Activated CD4-positive, alpha-beta T cell treated with anti-CD3 and anti-CD28 coated beads for 36 hours (primary cell): ENCODE measurements around the gene SHISA5. TPM values are rescaled to one million over a fixed set of nuclear protein-coding genes. Genes with fewer than 3 reads are reported as not detected.

Experiments
- ATAC-seq: fragments of 200-7000 bp; cut with Tn5 transposase; one replicate; pipeline ENCODE4 v1.10.0; 2021; ENCODE audit warnings: mild to moderate bottlenecking, moderate library complexity
- CTCF ChIA-PET: fragments of 350-600 bp; sonication (Branson Sonifier 250); formaldehyde crosslinking; loops from one replicate; lab custom pipeline; 2021; ENCODE audit warnings: antibody characterized with exemption; lab: Charles Lee
- POLR2A ChIA-PET: fragments of 350-600 bp; sonication (Branson Sonifier 250); formaldehyde crosslinking; loops from one replicate; lab custom pipeline; 2021; ENCODE audit warnings: antibody characterized with exemption, inconsistent platforms; lab: Charles Lee
- DNase-seq: peaks from one replicate; pipeline ENCODE4 v3.0.0-alpha.2; 2020
- H3K27ac Mint-ChIP-seq: one replicate; pipeline ENCODE4 v1.8.0; 2021; ENCODE audit warnings: mixed read lengths
- H3K27me3 Mint-ChIP-seq: one replicate; pipeline ENCODE4 v1.8.0; 2021; ENCODE audit warnings: mixed read lengths
- H3K36me3 Mint-ChIP-seq: one replicate; pipeline ENCODE4 v1.8.0; 2021; ENCODE audit warnings: low read depth, mixed read lengths
- H3K4me1 Mint-ChIP-seq: one replicate; pipeline ENCODE4 v1.8.0; 2021; ENCODE audit warnings: mixed read lengths
- H3K4me3 Mint-ChIP-seq: one replicate; pipeline ENCODE4 v1.8.0; 2021; ENCODE audit warnings: mild to moderate bottlenecking, moderate library complexity, mixed read lengths
- H3K9me3 Mint-ChIP-seq: one replicate; pipeline ENCODE4 v1.8.0; 2021; ENCODE audit warnings: low read depth, mixed read lengths
- intact Hi-C, 2 experiments: fragments of 100-400 bp; cut with DNase I in 1 of 2; cut with micrococcal nuclease in 1 of 2; formaldehyde crosslinking; loops; one replicate each; pipeline versions ENCODE4 v1.14.2 to v1.15.1; 2022 to 2024; cut with DNase I, micrococcal nuclease
- total RNA-seq, 2 experiments: library from RNA; stranded (reverse); gene quantifications; one replicate each; pipeline ENCODE4 v1.2.3, GENCODE V29; 2021

Gene SHISA5
- total RNA-seq, 2 experiments from 2014 or later: 52.9 to 68.8 TPM

GRCh38 chr3:48425281-48425812, 78.6 kb downstream of the SHISA5 start:
- ATAC-seq (no peak), DNase-seq (no peak)
- intact Hi-C loops: no loop called here
- CTCF ChIA-PET: no interaction called here
- H3K9me3 Mint-ChIP-seq: no peaks in the 10 kb centered on the region
- peaks cover 5% of the 10 kb centered on the region for H3K27me3 Mint-ChIP-seq
- POLR2A ChIA-PET: no interaction called here
- no peak overlapping the region for H3K4me3 Mint-ChIP-seq
- no peaks in the 10 kb centered on the region for H3K36me3 Mint-ChIP-seq
- H3K27ac Mint-ChIP-seq: no peak overlapping the region
- no peaks in the 10 kb centered on the region for H3K4me1 Mint-ChIP-seq

GRCh38 chr3:48423883-48424695, 79.9 kb downstream of the SHISA5 start:
- Mint-ChIP-seq H3K27ac (no peak overlapping the region), H3K4me1 (no peaks in the 10 kb centered on the region), H3K9me3 (no peaks in the 10 kb centered on the region), H3K4me3 (no peak overlapping the region), H3K27me3 (peaks cover 5% of the 10 kb centered on the region), H3K36me3 (no peaks in the 10 kb centered on the region)
- DNase-seq: no peak
- ATAC-seq: no peak
- POLR2A ChIA-PET: interaction anchor here (1.1 kb wide), 1 partner anchor 16 kb away, joined by 3 read pairs; no protein-coding TSS in a partner anchor
- CTCF ChIA-PET: interaction anchor here (0.6 to 3.1 kb wide), 5 partner anchors 12 to 570 kb away, joined by 3 to 17 read pairs (median 3); partner anchors contain the start of gene ATRIP
- intact Hi-C loops: no loop called here

- DNase-seq: no peak
- H3K27ac Mint-ChIP-seq: no peak overlapping the region
- POLR2A ChIA-PET: interaction anchor here (1.1 kb wide), 1 partner anchor 16 kb away, joined by 3 read pairs; no protein-coding TSS in a partner anchor
These were observed 80.6 kb downstream of the SHISA5 start for GRCh38 chr3:48423241-48423882.

GRCh38 chr3:48422681-48423080, 81.3 kb downstream of the SHISA5 start:
- Mint-ChIP-seq H3K27me3 (no peaks in the 10 kb centered on the region), H3K36me3 (no peaks in the 10 kb centered on the region), H3K4me3 (no peak overlapping the region), H3K9me3 (no peaks in the 10 kb centered on the region), H3K4me1 (no peaks in the 10 kb centered on the region), H3K27ac (no peak overlapping the region)
- CTCF ChIA-PET: interaction anchor here (0.8 to 3.1 kb wide), 3 partner anchors 11 to 22 kb away, joined by 3 to 17 read pairs (median 4); no protein-coding TSS in a partner anchor
- intact Hi-C loops: no loop called here
- POLR2A ChIA-PET: interaction anchor here (0.5 to 1.1 kb wide), 2 partner anchors 17 to 292 kb away, joined by 3 read pairs; no protein-coding TSS in a partner anchor
- DNase-seq: no peak
- ATAC-seq: no peak

More at GRCh38 chr3:48423241-48423882, 80.6 kb downstream of the SHISA5 start:
- no peaks in the 10 kb centered on the region for H3K9me3 Mint-ChIP-seq
- ATAC-seq: no peak
- intact Hi-C loops: no loop called here
- no peaks in the 10 kb centered on the region for H3K36me3 Mint-ChIP-seq
- no peaks in the 10 kb centered on the region for H3K4me1 Mint-ChIP-seq
- no peak overlapping the region for H3K4me3 Mint-ChIP-seq
- peaks cover 5% of the 10 kb centered on the region for H3K27me3 Mint-ChIP-seq
- CTCF ChIA-PET: interaction anchor here (0.6 to 3.1 kb wide), 6 partner anchors 10 to 571 kb away, joined by 3 to 17 read pairs (median 3); partner anchors contain the start of gene ATRIP

- no peak overlapping the region for H3K27ac Mint-ChIP-seq
- DNase-seq (no peak), ATAC-seq (no peak)
- no peaks in the 10 kb centered on the region for H3K36me3 Mint-ChIP-seq
- no peaks in the 10 kb centered on the region for H3K4me1 Mint-ChIP-seq
- ChIA-PET POLR2A (interaction anchor here (0.5 kb wide), 1 partner anchor 292 kb away, joined by 3 read pairs; no protein-coding TSS in a partner anchor), CTCF (interaction anchor here (0.8 to 3.1 kb wide), 2 partner anchors 14 to 22 kb away, joined by 3 to 17 read pairs; no protein-coding TSS in a partner anchor)
- no peaks in the 10 kb centered on the region for H3K9me3 Mint-ChIP-seq
- intact Hi-C loops: no loop called here
- H3K27me3 Mint-ChIP-seq: no peaks in the 10 kb centered on the region
- H3K4me3 Mint-ChIP-seq: no peak overlapping the region
These were observed 81.7 kb downstream of the SHISA5 start for GRCh38 chr3:48422272-48422671.

- H3K36me3 Mint-ChIP-seq: no peaks in the 10 kb centered on the region
- H3K9me3 Mint-ChIP-seq: no peaks in the 10 kb centered on the region
- intact Hi-C loops: no loop called here
- ATAC-seq (no peak), DNase-seq (no peak)
- H3K27ac Mint-ChIP-seq: no peak overlapping the region
- no peak overlapping the region for H3K4me3 Mint-ChIP-seq
- no peaks in the 10 kb centered on the region for H3K27me3 Mint-ChIP-seq
- CTCF ChIA-PET: no interaction called here
- POLR2A ChIA-PET: no interaction called here
- no peaks in the 10 kb centered on the region for H3K4me1 Mint-ChIP-seq
These were observed 83.4 kb downstream of the SHISA5 start for GRCh38 chr3:48420561-48420960.

- no peak overlapping the region for H3K27ac Mint-ChIP-seq
- no peaks in the 10 kb centered on the region for H3K4me1 Mint-ChIP-seq
- no peak overlapping the region for H3K4me3 Mint-ChIP-seq
- H3K27me3 Mint-ChIP-seq: no peaks in the 10 kb centered on the region
- no peaks in the 10 kb centered on the region for H3K36me3 Mint-ChIP-seq
- no peak for ATAC-seq
- intact Hi-C loops: no loop called here
- no peak for DNase-seq
- ChIA-PET POLR2A (interaction anchor here (0.6 kb wide), 1 partner anchor 19 kb away, joined by 3 read pairs; no protein-coding TSS in a partner anchor), CTCF (interaction anchor here (0.6 kb wide), 1 partner anchor 67 kb away, joined by 3 read pairs; no protein-coding TSS in a partner anchor)
- H3K9me3 Mint-ChIP-seq: no peaks in the 10 kb centered on the region
These were observed 84.4 kb downstream of the SHISA5 start for GRCh38 chr3:48419597-48419996.

GRCh38 chr3:48419149-48419548, 84.8 kb downstream of the SHISA5 start:
- CTCF ChIA-PET: interaction anchor here (0.6 kb wide), 1 partner anchor 67 kb away, joined by 3 read pairs; no protein-coding TSS in a partner anchor
- no peak for ATAC-seq
- Mint-ChIP-seq H3K4me3 (no peak overlapping the region), H3K27me3 (no peaks in the 10 kb centered on the region), H3K9me3 (no peaks in the 10 kb centered on the region), H3K27ac (no peak overlapping the region), H3K4me1 (no peaks in the 10 kb centered on the region), H3K36me3 (no peaks in the 10 kb centered on the region)
- intact Hi-C loops: no loop called here
- POLR2A ChIA-PET: interaction anchor here (0.6 kb wide), 1 partner anchor 18 kb away, joined by 3 read pairs; no protein-coding TSS in a partner anchor
- DNase-seq: no peak

GRCh38 chr3:48418651-48419050, 85.3 kb downstream of the SHISA5 start:
- DNase-seq (no peak), ATAC-seq (no peak)
- Mint-ChIP-seq H3K9me3 (no peaks in the 10 kb centered on the region), H3K4me3 (no peak overlapping the region), H3K4me1 (no peaks in the 10 kb centered on the region), H3K36me3 (no peaks in the 10 kb centered on the region), H3K27me3 (no peaks in the 10 kb centered on the region), H3K27ac (no peak overlapping the region)
- ChIA-PET POLR2A (no interaction called here), CTCF (no interaction called here)
- intact Hi-C loops: no loop called here

- Mint-ChIP-seq H3K9me3 (no peaks in the 10 kb centered on the region), H3K36me3 (no peaks in the 10 kb centered on the region), H3K4me3 (no peak overlapping the region), H3K27ac (no peak overlapping the region), H3K4me1 (no peaks in the 10 kb centered on the region), H3K27me3 (no peaks in the 10 kb centered on the region)
- ChIA-PET POLR2A (no interaction called here), CTCF (no interaction called here)
- no peak for ATAC-seq
- intact Hi-C loops: no loop called here
- no peak for DNase-seq
These were observed 85.8 kb downstream of the SHISA5 start for GRCh38 chr3:48418140-48418539.
